IMR-90 (cell line): Measurements from ENCODE around the gene PON1. TPM values are rescaled to one million over a fixed set of nuclear protein-coding genes. Genes with fewer than 3 reads are reported as not detected.

Experiments used
- ATAC-seq: fragments of 200-7000 bp; cut with Tn5 transposase; 2 replicates; pipeline ENCODE4 v1.9.1; 2020; ENCODE audit warnings: low read depth, mild to moderate bottlenecking, moderate library complexity
- BruUV-seq: library from RNA; stranded (reverse); fragments of 400-500 nt; replicated peaks from 2 replicates; lab custom pipeline; 2021; lab: Mats Ljungman, UMichigan
- CTCF ChIA-PET: fragments of 300-600 bp; formaldehyde crosslinking; extraction: SDS; loops from one replicate; lab custom pipeline; 2021; ENCODE audit warnings: antibody characterized with exemption; lab: Yijun Ruan, JAX
- POLR2A ChIA-PET: fragments of 300-600 bp; sonication (Branson Sonifier 250); formaldehyde crosslinking; loops from one replicate; lab custom pipeline; 2022; ENCODE audit warnings: antibody characterized with exemption; ENCODE audit not compliant: unreplicated experiment; lab: Charles Lee
- DNase-seq: peaks from one replicate; pipeline ENCODE4 v3.0.0; 2013
- H2AFZ ChIP-seq: replicated peaks from 2 replicates; pipeline ENCODE3; 2013; ENCODE audit warnings: low read length, mild to moderate bottlenecking; ENCODE audit not compliant: poor library complexity
- H2AK5ac ChIP-seq: 2 replicates; pipeline ENCODE4 v1.6.1; 2013; ENCODE audit warnings: low read depth, low read length, inconsistent platforms
- H2AK9ac ChIP-seq: replicated peaks from 2 replicates; pipeline ENCODE3; 2013; ENCODE audit warnings: mild to moderate bottlenecking, low read depth, low read length, moderate library complexity; ENCODE audit not compliant: poor library complexity
- H2BK120ac ChIP-seq: 2 replicates; pipeline ENCODE4 v1.6.1; 2013; ENCODE audit warnings: low read depth, low read length, inconsistent platforms
- H2BK15ac ChIP-seq: 3 replicates; pipeline ENCODE4 v1.6.1; 2013; ENCODE audit warnings: low read depth, low read length, inconsistent platforms
- H2BK20ac ChIP-seq: 2 replicates; pipeline ENCODE4 v1.6.1; 2013; ENCODE audit warnings: low read depth, mild to moderate bottlenecking, inconsistent platforms, low read length, moderate library complexity
- H2BK5ac ChIP-seq: 2 replicates; pipeline ENCODE4 v1.6.1; 2013; ENCODE audit warnings: mild to moderate bottlenecking, low read depth, low read length, inconsistent platforms; ENCODE audit not compliant: poor library complexity, severe bottlenecking
- H3K14ac ChIP-seq: replicated peaks from 2 replicates; pipeline ENCODE4 v1.6.1; 2013; ENCODE audit warnings: low read depth, low read length, inconsistent platforms
- H3K18ac ChIP-seq: 2 replicates; pipeline ENCODE4 v1.6.1; 2013; ENCODE audit warnings: low read depth, low read length, control low read depth
- H3K23ac ChIP-seq: 2 replicates; pipeline ENCODE4 v1.6.1; 2013; ENCODE audit warnings: low read depth, low read length, inconsistent platforms
- H3K27ac ChIP-seq: 2 replicates; pipeline ENCODE4 v1.5.1; 2013; ENCODE audit warnings: mild to moderate bottlenecking, control low read depth, low read length; ENCODE audit not compliant: insufficient read depth
- H3K27me3 ChIP-seq: 2 replicates; pipeline ENCODE4 v1.6.1; 2013; ENCODE audit warnings: low read length; ENCODE audit not compliant: control insufficient read depth, insufficient read depth
- H3K36me3 ChIP-seq: 2 replicates; pipeline ENCODE4 v1.6.1; 2013; ENCODE audit warnings: low read length, mixed read lengths; ENCODE audit not compliant: control insufficient read depth, insufficient read depth
- H3K4ac ChIP-seq: 2 replicates; pipeline ENCODE4 v1.6.1; 2013; ENCODE audit warnings: low read depth, low read length, inconsistent platforms
- H3K4me1 ChIP-seq: 2 replicates; pipeline ENCODE4 v1.6.1; 2013; ENCODE audit warnings: low read length, mixed read lengths; ENCODE audit not compliant: control insufficient read depth, insufficient read depth
- H3K4me2 ChIP-seq: 2 replicates; pipeline ENCODE4 v1.6.1; 2013; ENCODE audit warnings: low read depth, mild to moderate bottlenecking, control low read depth, low read length, moderate library complexity
- H3K4me3 ChIP-seq: 2 replicates; pipeline ENCODE4 v1.5.1; 2013; ENCODE audit warnings: low read depth, mild to moderate bottlenecking, control low read depth, low read length, moderate library complexity; ENCODE audit not compliant: insufficient read depth
- H3K56ac ChIP-seq: 2 replicates; pipeline ENCODE4 v1.6.1; 2013; ENCODE audit warnings: low read length, inconsistent platforms; ENCODE audit not compliant: insufficient read depth; ENCODE audit errors: extremely low read depth
- H3K79me1 ChIP-seq, 2 experiments: 2 replicates each; pipeline ENCODE4 v1.6.1; 2013; ENCODE audit warnings: low read length in 2 of 2, inconsistent platforms in 1 of 2, low read depth in 1 of 2
- H3K9ac ChIP-seq: 2 replicates; pipeline ENCODE4 v1.6.1; 2013; ENCODE audit warnings: low read depth, low read length, control low read depth
- H3K9me1 ChIP-seq: 2 replicates; pipeline ENCODE4 v1.6.1; 2013; ENCODE audit warnings: low read length, inconsistent platforms; ENCODE audit not compliant: insufficient read depth
- H3K9me3 ChIP-seq: 2 replicates; pipeline ENCODE4 v1.6.1; 2013; ENCODE audit warnings: low read length; ENCODE audit not compliant: control insufficient read depth, insufficient read depth
- H4K20me1 ChIP-seq: 2 replicates; pipeline ENCODE4 v1.6.1; 2013; ENCODE audit warnings: low read length, inconsistent platforms; ENCODE audit not compliant: insufficient read depth
- H4K5ac ChIP-seq: 2 replicates; pipeline ENCODE4 v1.6.1; 2013; ENCODE audit warnings: mild to moderate bottlenecking, low read depth, low read length, control low read depth
- H4K8ac ChIP-seq, 2 experiments: 2 replicates each; pipeline ENCODE4 v1.6.1; 2013; ENCODE audit warnings: low read depth in 2 of 2, low read length in 2 of 2, control low read depth in 1 of 2, inconsistent platforms in 1 of 2
- H4K91ac ChIP-seq: 2 replicates; pipeline ENCODE4 v1.6.1; 2013; ENCODE audit warnings: low read depth, low read length, inconsistent platforms; ENCODE audit not compliant: insufficient read depth
- FOS ChIP-seq: fragments of 150-350 bp; IDR thresholded peaks from 2 replicates; pipeline ENCODE4 v1.6.1; 2016; ENCODE audit warnings: low read depth, low read length
- NFE2L2 ChIP-seq: fragments of 150-350 bp; IDR thresholded peaks from 2 replicates; pipeline ENCODE4 v1.6.1; 2016; ENCODE audit warnings: low read depth, mild to moderate bottlenecking, low read length
- POLR2A ChIP-seq: IDR thresholded peaks from 2 replicates; pipeline ENCODE4 v1.6.1; 2012; ENCODE audit warnings: mild to moderate bottlenecking, low read depth, low read length
- RFX5 ChIP-seq: IDR thresholded peaks from 2 replicates; pipeline ENCODE4 v1.8.0; 2012; ENCODE audit warnings: low read depth, mild to moderate bottlenecking, low read length, moderate library complexity
- dilution Hi-C: fragments of 300-500 bp; cut with HindIII; formaldehyde crosslinking; loops from one replicate; pipeline ENCODE4 v1.14.3; 2018; ENCODE audit warnings: low sequenced_read_pairs; ENCODE audit not compliant: unreplicated experiment
- in situ Hi-C: fragments of 300-500 bp; cut with MboI; formaldehyde crosslinking; loops from 3 replicates; pipeline ENCODE4 v1.14.3; 2019; ENCODE audit warnings: low sequenced_read_pairs, inconsistent platforms, mixed read lengths
- intact Hi-C: fragments of 100-400 bp; cut with micrococcal nuclease; formaldehyde crosslinking; loops from 2 replicates; pipeline ENCODE4 v1.10.0; 2022
- polyA plus RNA-seq, 3 experiments: library from polyadenylated mRNA; depleted of rRNA; stranded (reverse); fragments of >200 nt; gene quantifications; 2 replicates each; pipeline ENCODE4 v1.2.3, GENCODE V29; 2012; ENCODE audit warnings: low replicate concordance in 1 of 3
- total RNA-seq: library from RNA; depleted of rRNA; stranded (reverse); fragments of >200 nt; gene quantifications from 2 replicates; pipeline ENCODE4 v1.2.3, GENCODE V29; 2012

PON1 gene
- total and polyA plus RNA-seq, 2 of the 4 experiments (the other 2 are of a cell fraction): not detected

DNA sequence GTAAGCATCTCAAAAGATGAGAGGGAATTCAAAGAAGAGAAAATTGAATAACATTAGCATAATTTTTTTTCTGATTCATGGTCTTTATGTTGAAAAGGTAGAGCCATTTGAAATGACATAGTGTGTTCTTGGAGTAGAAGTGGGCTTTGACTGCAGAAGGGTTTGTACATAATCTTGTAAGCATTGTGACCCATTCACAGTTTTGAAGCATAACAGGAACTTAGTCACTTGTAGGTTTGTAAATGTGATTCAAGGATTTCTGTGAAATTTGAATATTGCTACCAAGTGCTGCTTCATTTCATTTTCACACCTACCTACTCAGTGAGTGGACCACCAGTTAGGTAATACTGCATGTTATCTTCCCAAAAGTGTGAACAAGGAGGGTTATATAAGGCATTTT, 68.6 kb downstream of the PON1 start:
- in situ Hi-C loops (no loop called here), intact Hi-C loops (no loop called here), dilution Hi-C loops (no loop called here)
- no peak overlapping the region for H3K4me3 ChIP-seq
- no peak overlapping the region for H3K14ac ChIP-seq
- BruUV-seq: no TSS peak
- no peak overlapping the region for H2AK5ac ChIP-seq
- no peak overlapping the region for H4K8ac ChIP-seq
- no peak overlapping the region for H2BK15ac ChIP-seq
- no peak for TF ChIP-seq RFX5
- no peak for TF ChIP-seq POLR2A
- no peak for TF ChIP-seq NFE2L2
- TF ChIP-seq FOS: no peak
- H3K4me2 ChIP-seq: no peak overlapping the region
- DNase-seq (no peak), ATAC-seq (no peak)
- no peak overlapping the region for H4K5ac ChIP-seq
- no peak overlapping the region for H2BK20ac ChIP-seq
- no peaks in the 10 kb centered on the region for H3K79me1 ChIP-seq
- H3K4me1 ChIP-seq: no peaks in the 10 kb centered on the region
- H2AK9ac ChIP-seq: no peak overlapping the region
- ChIA-PET CTCF (no interaction called here), POLR2A (no interaction called here)
- no peaks in the 10 kb centered on the region for H3K36me3 ChIP-seq
- no peak overlapping the region for H3K4ac ChIP-seq
- H3K9ac ChIP-seq: no peak overlapping the region
- no peak overlapping the region for H3K56ac ChIP-seq
- no peak overlapping the region for H3K23ac ChIP-seq
- no peaks in the 10 kb centered on the region for H3K9me1 ChIP-seq
- no peaks in the 10 kb centered on the region for H3K9me3 ChIP-seq
- H2AFZ ChIP-seq: no peak overlapping the region
- H3K27me3 ChIP-seq: peaks cover 2% of the 10 kb centered on the region; the same call in 1 of the 2 replicates
- no peaks in the 10 kb centered on the region for H4K20me1 ChIP-seq
- no peak overlapping the region for H2BK120ac ChIP-seq
- no peak overlapping the region for H4K91ac ChIP-seq
- no peak overlapping the region for H3K18ac ChIP-seq
- no peak overlapping the region for H2BK5ac ChIP-seq
- no peak overlapping the region for H3K27ac ChIP-seq
